IMR-90 (cell line): ENCODE data around the gene SRCAP. TPM values are rescaled to one million over a fixed set of nuclear protein-coding genes. Genes with fewer than 3 reads are reported as not detected.

Source experiments
- ATAC-seq: fragments of 200-7000 bp; cut with Tn5 transposase; 2 replicates; pipeline ENCODE4 v1.9.1; 2020; ENCODE audit warnings: low read depth, mild to moderate bottlenecking, moderate library complexity
- BruUV-seq: library from RNA; stranded (reverse); fragments of 400-500 nt; replicated peaks from 2 replicates; lab custom pipeline; 2021; lab: Mats Ljungman, UMichigan
- CTCF ChIA-PET: fragments of 300-600 bp; formaldehyde crosslinking; extraction: SDS; loops from one replicate; lab custom pipeline; 2021; ENCODE audit warnings: antibody characterized with exemption; lab: Yijun Ruan, JAX
- POLR2A ChIA-PET: fragments of 300-600 bp; sonication (Branson Sonifier 250); formaldehyde crosslinking; loops from one replicate; lab custom pipeline; 2022; ENCODE audit warnings: antibody characterized with exemption; ENCODE audit not compliant: unreplicated experiment; lab: Charles Lee
- DNase-seq: peaks from one replicate; pipeline ENCODE4 v3.0.0; 2013
- H2AFZ ChIP-seq: replicated peaks from 2 replicates; pipeline ENCODE3; 2013; ENCODE audit warnings: low read length, mild to moderate bottlenecking; ENCODE audit not compliant: poor library complexity
- H2AK5ac ChIP-seq: 2 replicates; pipeline ENCODE4 v1.6.1; 2013; ENCODE audit warnings: low read depth, low read length, inconsistent platforms
- H2AK9ac ChIP-seq: replicated peaks from 2 replicates; pipeline ENCODE3; 2013; ENCODE audit warnings: mild to moderate bottlenecking, low read depth, low read length, moderate library complexity; ENCODE audit not compliant: poor library complexity
- H2BK120ac ChIP-seq: 2 replicates; pipeline ENCODE4 v1.6.1; 2013; ENCODE audit warnings: low read depth, low read length, inconsistent platforms
- H2BK15ac ChIP-seq: 3 replicates; pipeline ENCODE4 v1.6.1; 2013; ENCODE audit warnings: low read depth, low read length, inconsistent platforms
- H2BK20ac ChIP-seq: 2 replicates; pipeline ENCODE4 v1.6.1; 2013; ENCODE audit warnings: low read depth, mild to moderate bottlenecking, inconsistent platforms, low read length, moderate library complexity
- H2BK5ac ChIP-seq: 2 replicates; pipeline ENCODE4 v1.6.1; 2013; ENCODE audit warnings: mild to moderate bottlenecking, low read depth, low read length, inconsistent platforms; ENCODE audit not compliant: poor library complexity, severe bottlenecking
- H3K14ac ChIP-seq: replicated peaks from 2 replicates; pipeline ENCODE4 v1.6.1; 2013; ENCODE audit warnings: low read depth, low read length, inconsistent platforms
- H3K18ac ChIP-seq: 2 replicates; pipeline ENCODE4 v1.6.1; 2013; ENCODE audit warnings: low read depth, low read length, control low read depth
- H3K23ac ChIP-seq: 2 replicates; pipeline ENCODE4 v1.6.1; 2013; ENCODE audit warnings: low read depth, low read length, inconsistent platforms
- H3K27ac ChIP-seq: 2 replicates; pipeline ENCODE4 v1.5.1; 2013; ENCODE audit warnings: mild to moderate bottlenecking, control low read depth, low read length; ENCODE audit not compliant: insufficient read depth
- H3K27me3 ChIP-seq: 2 replicates; pipeline ENCODE4 v1.6.1; 2013; ENCODE audit warnings: low read length; ENCODE audit not compliant: control insufficient read depth, insufficient read depth
- H3K36me3 ChIP-seq: 2 replicates; pipeline ENCODE4 v1.6.1; 2013; ENCODE audit warnings: low read length, mixed read lengths; ENCODE audit not compliant: control insufficient read depth, insufficient read depth
- H3K4ac ChIP-seq: 2 replicates; pipeline ENCODE4 v1.6.1; 2013; ENCODE audit warnings: low read depth, low read length, inconsistent platforms
- H3K4me1 ChIP-seq: 2 replicates; pipeline ENCODE4 v1.6.1; 2013; ENCODE audit warnings: low read length, mixed read lengths; ENCODE audit not compliant: control insufficient read depth, insufficient read depth
- H3K4me2 ChIP-seq: 2 replicates; pipeline ENCODE4 v1.6.1; 2013; ENCODE audit warnings: low read depth, mild to moderate bottlenecking, control low read depth, low read length, moderate library complexity
- H3K4me3 ChIP-seq: 2 replicates; pipeline ENCODE4 v1.5.1; 2013; ENCODE audit warnings: low read depth, mild to moderate bottlenecking, control low read depth, low read length, moderate library complexity; ENCODE audit not compliant: insufficient read depth
- H3K56ac ChIP-seq: 2 replicates; pipeline ENCODE4 v1.6.1; 2013; ENCODE audit warnings: low read length, inconsistent platforms; ENCODE audit not compliant: insufficient read depth; ENCODE audit errors: extremely low read depth
- H3K79me1 ChIP-seq, 2 experiments: 2 replicates each; pipeline ENCODE4 v1.6.1; 2013; ENCODE audit warnings: low read length in 2 of 2, inconsistent platforms in 1 of 2, low read depth in 1 of 2
- H3K9ac ChIP-seq: 2 replicates; pipeline ENCODE4 v1.6.1; 2013; ENCODE audit warnings: low read depth, low read length, control low read depth
- H3K9me1 ChIP-seq: 2 replicates; pipeline ENCODE4 v1.6.1; 2013; ENCODE audit warnings: low read length, inconsistent platforms; ENCODE audit not compliant: insufficient read depth
- H3K9me3 ChIP-seq: 2 replicates; pipeline ENCODE4 v1.6.1; 2013; ENCODE audit warnings: low read length; ENCODE audit not compliant: control insufficient read depth, insufficient read depth
- H4K20me1 ChIP-seq: 2 replicates; pipeline ENCODE4 v1.6.1; 2013; ENCODE audit warnings: low read length, inconsistent platforms; ENCODE audit not compliant: insufficient read depth
- H4K5ac ChIP-seq: 2 replicates; pipeline ENCODE4 v1.6.1; 2013; ENCODE audit warnings: mild to moderate bottlenecking, low read depth, low read length, control low read depth
- H4K8ac ChIP-seq, 2 experiments: 2 replicates each; pipeline ENCODE4 v1.6.1; 2013; ENCODE audit warnings: low read depth in 2 of 2, low read length in 2 of 2, control low read depth in 1 of 2, inconsistent platforms in 1 of 2
- H4K91ac ChIP-seq: 2 replicates; pipeline ENCODE4 v1.6.1; 2013; ENCODE audit warnings: low read depth, low read length, inconsistent platforms; ENCODE audit not compliant: insufficient read depth
- MAFK ChIP-seq: IDR thresholded peaks from 2 replicates; pipeline ENCODE4 v1.6.1; 2012; ENCODE audit warnings: low read depth, low read length, improper control_type of control experiment
- MAZ ChIP-seq: IDR thresholded peaks from 2 replicates; pipeline ENCODE4 v1.6.1; 2012; ENCODE audit warnings: low read depth, mild to moderate bottlenecking, low read length, improper control_type of control experiment, moderate library complexity, borderline replicate concordance
- POLR2A ChIP-seq: IDR thresholded peaks from 2 replicates; pipeline ENCODE4 v1.6.1; 2012; ENCODE audit warnings: mild to moderate bottlenecking, low read depth, low read length
- RAD21 ChIP-seq: IDR thresholded peaks from 2 replicates; pipeline ENCODE4 v1.6.1; 2012; ENCODE audit warnings: low read length, improper control_type of control experiment
- RFX5 ChIP-seq: IDR thresholded peaks from 2 replicates; pipeline ENCODE4 v1.8.0; 2012; ENCODE audit warnings: low read depth, mild to moderate bottlenecking, low read length, moderate library complexity
- WGBS, 2 experiments: methylation state at CpG; one replicate each; pipeline versions ENCODE4 v1.1.5 to v1.1.7; 2013; ENCODE audit warnings: missing lambda C conversion rate in 2 of 2; ENCODE audit not compliant: insufficient read length in 1 of 2; ENCODE audit errors: extremely low coverage in 2 of 2; 5-methylcytosine and 5-hydroxymethylcytosine counted together
- dilution Hi-C: fragments of 300-500 bp; cut with HindIII; formaldehyde crosslinking; loops from one replicate; pipeline ENCODE4 v1.14.3; 2018; ENCODE audit warnings: low sequenced_read_pairs; ENCODE audit not compliant: unreplicated experiment
- in situ Hi-C: fragments of 300-500 bp; cut with MboI; formaldehyde crosslinking; loops from 3 replicates; pipeline ENCODE4 v1.14.3; 2019; ENCODE audit warnings: low sequenced_read_pairs, inconsistent platforms, mixed read lengths
- intact Hi-C: fragments of 100-400 bp; cut with micrococcal nuclease; formaldehyde crosslinking; loops from 2 replicates; pipeline ENCODE4 v1.10.0; 2022
- polyA plus RNA-seq, 3 experiments: library from polyadenylated mRNA; depleted of rRNA; stranded (reverse); fragments of >200 nt; gene quantifications; 2 replicates each; pipeline ENCODE4 v1.2.3, GENCODE V29; 2012; ENCODE audit warnings: low replicate concordance in 1 of 3
- total RNA-seq: library from RNA; depleted of rRNA; stranded (reverse); fragments of >200 nt; gene quantifications from 2 replicates; pipeline ENCODE4 v1.2.3, GENCODE V29; 2012

Gene SRCAP
- total and polyA plus RNA-seq, 2 of the 4 experiments (the other 2 are of a cell fraction) = 4.5 to 8.2 TPM

GRCh38 chr16:30786936-30787612 is 88.1 kb downstream of the SRCAP start, which contains the start of gene ZNF629:
Gene ZNF629, minus strand, starts transcription at chr16:30787205. Its CDS starts 2,723 bp downstream, at chr16:30784482.
- peak within 1 kb of the TSS; percentile 6; the same call in 1 of the 2 replicates for H2BK20ac ChIP-seq
- peak within 1 kb of the TSS; percentile 76 for H3K14ac ChIP-seq
- ATAC-seq (peak; percentile 88), DNase-seq (peak; percentile 57)
- peak within 1 kb of the TSS; percentile 76 for H3K18ac ChIP-seq
- peak within 1 kb of the TSS; percentile 93 for H3K56ac ChIP-seq
- H4K5ac ChIP-seq = peak within 1 kb of the TSS; percentile 98
- dilution Hi-C loops = no loop called here
- peaks cover 23% of the 10 kb centered on the region for H3K36me3 ChIP-seq
- peak within 1 kb of the TSS; percentile 92 for H2AK5ac ChIP-seq
- 0 out of 2 replicates have a peak, but pooled peaks have one; percentile 3 for TF ChIP-seq RAD21
- TF ChIP-seq RFX5 = no peak
- 0 out of 2 replicates have a peak, but pooled peaks have one; percentile 22 for TF ChIP-seq POLR2A
- TF ChIP-seq MAFK = no peak
- TF ChIP-seq MAZ = peak; percentile 94
- H3K79me1 ChIP-seq = peaks cover 11 to 33% of the 10 kb centered on the region in 2 experiments
- peak within 1 kb of the TSS; percentile 98 for H3K4me2 ChIP-seq
- peak within 1 kb of the TSS; percentile 96 for H3K4ac ChIP-seq
- in situ Hi-C loops = no loop called here
- H4K8ac ChIP-seq = peak within 1 kb of the TSS; percentile 97 to 99
- BruUV-seq = no TSS peak
- H3K27ac ChIP-seq = peak within 1 kb of the TSS; percentile 96
- H3K4me1 ChIP-seq = peaks cover 4% of the 10 kb centered on the region
- H2BK120ac ChIP-seq = peak within 1 kb of the TSS; percentile 56
- peak within 1 kb of the TSS; percentile 79 for H4K91ac ChIP-seq
- 0 out of 2 replicates have a peak, but pooled peaks cover 2% of the 10 kb centered on the region for H3K27me3 ChIP-seq
- H2BK5ac ChIP-seq = peak within 1 kb of the TSS; percentile 88
- WGBS, 2 experiments = no CpG with 5 or more reads among the region's 37 CpGs
- peak within 1 kb of the TSS; percentile 95 for H2AFZ ChIP-seq
- H2BK15ac ChIP-seq = peak within 1 kb of the TSS; percentile 52; the same call in 1 of the 3 replicates
- H2AK9ac ChIP-seq = peak within 1 kb of the TSS; percentile 99
- peak within 1 kb of the TSS; percentile 91 for H3K9ac ChIP-seq
- peak within 1 kb of the TSS; percentile 96 for H3K4me3 ChIP-seq
- H3K9me1 ChIP-seq = peaks cover 6% of the 10 kb centered on the region; the same call in 1 of the 2 replicates
- POLR2A ChIA-PET = interaction anchor here (0.6 to 1.5 kb wide), 2 partner anchors 19 to 93 kb away, joined by 4 to 13 read pairs; no protein-coding TSS in a partner anchor
- peak within 1 kb of the TSS; percentile 90 for H3K23ac ChIP-seq
- CTCF ChIA-PET = interaction anchor here (0.6 to 0.8 kb wide), 2 partner anchors 28 to 671 kb away, joined by 3 to 4 read pairs; no protein-coding TSS in a partner anchor
- H4K20me1 ChIP-seq = peaks cover 8% of the 10 kb centered on the region
- H3K9me3 ChIP-seq = no peaks in the 10 kb centered on the region
- intact Hi-C loops = loop anchor here (1.0 kb wide), 3 partner anchors 18 to 134 kb away; no protein-coding TSS in a partner anchor
